ENCODE results near the gene RNF114. TPM values are rescaled to one million over a fixed set of nuclear protein-coding genes. Genes with fewer than 3 reads are reported as not detected.

The RNF114 gene
- polyA plus RNA-seq, 1 donor from 2014 or later: 109 TPM

GRCh38 chr20:49914310-49915117 lies 21.7 kb upstream of the RNF114 start:
- no peaks in the 10 kb centered on the region for H3F3A ChIP-seq (ENCODE audit: insufficient read depth, low read length, poor library complexity, severe bottlenecking)
- H3K9ac ChIP-seq (ENCODE audit: low read length): peak overlapping the region; percentile 96
- peak overlapping the region; percentile 88 for H3K4me3 ChIP-seq (ENCODE audit: low read length)
- H3K79me2 ChIP-seq (replicated peaks; ENCODE audit: insufficient read depth, low read length): peaks cover 36% of the 10 kb centered on the region
- H3K27ac ChIP-seq (ENCODE audit: low read length): peak overlapping the region; percentile 99
- H2AFZ ChIP-seq (ENCODE audit: low read depth, low read length): peak overlapping the region; percentile 94
- H3K9me3 ChIP-seq (ENCODE audit: low read length): no peaks in the 10 kb centered on the region
- no peaks in the 10 kb centered on the region for H3K27me3 ChIP-seq (ENCODE audit: insufficient read depth, low read depth, low read length)
- H3K4me2 ChIP-seq (ENCODE audit: low read length): peak overlapping the region; percentile 83
- TF ChIP-seq RAD21 (conservative IDR thresholded peaks at IDR 0.05) (no peak), REST (IDR thresholded peaks at IDR 0.05; ENCODE audit: borderline replicate concordance) (no peak), POLR2AphosphoS5 (IDR thresholded peaks at IDR 0.05) (no peak), MXI1 (conservative IDR thresholded peaks at IDR 0.05; ENCODE audit: poor library complexity, severe bottlenecking) (no peak), EZH2 (IDR thresholded peaks at IDR 0.05; ENCODE audit: borderline replicate concordance, insufficient read depth, low read length, poor library complexity, severe bottlenecking) (no peak), SMC3 (conservative IDR thresholded peaks at IDR 0.05; ENCODE audit: poor library complexity) (no peak), EP300 (conservative IDR thresholded peaks at IDR 0.05; ENCODE audit: poor library complexity, severe bottlenecking) (no peak), TAF1 (IDR thresholded peaks at IDR 0.05; ENCODE audit: low read depth) (no peak), CTCF (IDR thresholded peaks at IDR 0.05; ENCODE audit: poor library complexity, severe bottlenecking) (no peak)
- H3K9me2 ChIP-seq (ENCODE audit: insufficient read depth, low read length): no peaks in the 10 kb centered on the region
- no peaks in the 10 kb centered on the region for H3K36me3 ChIP-seq (ENCODE audit: insufficient read depth, low read length)
- H4K20me1 ChIP-seq (ENCODE audit: insufficient read depth): no peaks in the 10 kb centered on the region

GRCh38 chr20:49915118-49915379 lies 21.1 kb upstream of the RNF114 start:
- peak overlapping the region; percentile 94 for H2AFZ ChIP-seq (ENCODE audit: low read depth, low read length)
- TF ChIP-seq CTCF (IDR thresholded peaks at IDR 0.05; ENCODE audit: poor library complexity, severe bottlenecking): peak; percentile 48
- TF ChIP-seq REST (IDR thresholded peaks at IDR 0.05; ENCODE audit: borderline replicate concordance): no peak
- H3K79me2 ChIP-seq (replicated peaks; ENCODE audit: insufficient read depth, low read length): peaks cover 36% of the 10 kb centered on the region

More at GRCh38 chr20:49915118-49915379, 21.1 kb upstream of the RNF114 start:
- Histone ChIP-seq H3K27ac (ENCODE audit: low read length) (peak overlapping the region; percentile 99), H3K9me3 (ENCODE audit: low read length) (no peaks in the 10 kb centered on the region), H3K9me2 (ENCODE audit: insufficient read depth, low read length) (no peaks in the 10 kb centered on the region), H4K20me1 (ENCODE audit: insufficient read depth) (no peaks in the 10 kb centered on the region), H3K4me2 (ENCODE audit: low read length) (peak overlapping the region; percentile 83), H3F3A (ENCODE audit: insufficient read depth, low read length, poor library complexity, severe bottlenecking) (no peaks in the 10 kb centered on the region), H3K4me3 (ENCODE audit: low read length) (peak overlapping the region; percentile 88), H3K36me3 (ENCODE audit: insufficient read depth, low read length) (no peaks in the 10 kb centered on the region), H3K27me3 (ENCODE audit: insufficient read depth, low read depth, low read length) (no peaks in the 10 kb centered on the region), H3K9ac (ENCODE audit: low read length) (peak overlapping the region; percentile 96)
